ENCODE data around the gene THAP10. TPM values are rescaled to one million over a fixed set of nuclear protein-coding genes. Genes with fewer than 3 reads are reported as not detected.

The THAP10 gene
- total RNA-seq, 1 experiment from 2014 or later: 13.7 TPM

GRCh38 chr15:70910958-70911357 is 18.7 kb upstream of the THAP10 start:
- TF ChIP-seq, protein P1, sequence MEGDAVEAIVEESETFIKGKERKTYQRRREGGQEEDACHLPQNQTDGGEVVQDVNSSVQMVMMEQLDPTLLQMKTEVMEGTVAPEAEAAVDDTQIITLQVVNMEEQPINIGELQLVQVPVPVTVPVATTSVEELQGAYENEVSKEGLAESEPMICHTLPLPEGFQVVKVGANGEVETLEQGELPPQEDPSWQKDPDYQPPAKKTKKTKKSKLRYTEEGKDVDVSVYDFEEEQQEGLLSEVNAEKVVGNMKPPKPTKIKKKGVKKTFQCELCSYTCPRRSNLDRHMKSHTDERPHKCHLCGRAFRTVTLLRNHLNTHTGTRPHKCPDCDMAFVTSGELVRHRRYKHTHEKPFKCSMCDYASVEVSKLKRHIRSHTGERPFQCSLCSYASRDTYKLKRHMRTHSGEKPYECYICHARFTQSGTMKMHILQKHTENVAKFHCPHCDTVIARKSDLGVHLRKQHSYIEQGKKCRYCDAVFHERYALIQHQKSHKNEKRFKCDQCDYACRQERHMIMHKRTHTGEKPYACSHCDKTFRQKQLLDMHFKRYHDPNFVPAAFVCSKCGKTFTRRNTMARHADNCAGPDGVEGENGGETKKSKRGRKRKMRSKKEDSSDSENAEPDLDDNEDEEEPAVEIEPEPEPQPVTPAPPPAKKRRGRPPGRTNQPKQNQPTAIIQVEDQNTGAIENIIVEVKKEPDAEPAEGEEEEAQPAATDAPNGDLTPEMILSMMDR (IDR thresholded peaks at IDR 0.05; ENCODE audit: unreplicated experiment): no peak
- no peaks in the 10 kb centered on the region for H3K27me3 Mint-ChIP-seq (ENCODE audit: unreplicated experiment)
- H3K36me3 Mint-ChIP-seq (ENCODE audit: insufficient read depth, unreplicated experiment): no peaks in the 10 kb centered on the region
- intact Hi-C loops (cut with micrococcal nuclease; ENCODE audit: unreplicated experiment): no loop called here
- no TSS peak for BruUV-seq (replicated peaks)
- H3K4me3 Mint-ChIP-seq (ENCODE audit: low read depth, unreplicated experiment): no peak overlapping the region
- CTCF ChIA-PET: interaction anchor here (0.6 kb wide), 1 partner anchor 889 kb away, joined by 3 read pairs; no protein-coding TSS in a partner anchor
- no peaks in the 10 kb centered on the region for H3K4me1 Mint-ChIP-seq (ENCODE audit: low read depth, unreplicated experiment)
- DNase-seq: no peak
- peaks cover 8% of the 10 kb centered on the region for H3K9me3 Mint-ChIP-seq (ENCODE audit: low read depth, unreplicated experiment)
- H3K27ac Mint-ChIP-seq (ENCODE audit: unreplicated experiment): no peak overlapping the region

- no peak for DNase-seq
- Mint-ChIP-seq H3K9me3 (ENCODE audit: low read depth, unreplicated experiment) (peaks cover 11% of the 10 kb centered on the region), H3K4me3 (ENCODE audit: low read depth, unreplicated experiment) (no peak overlapping the region), H3K4me1 (ENCODE audit: low read depth, unreplicated experiment) (peaks cover under 1% of the 10 kb centered on the region), H3K27ac (ENCODE audit: unreplicated experiment) (no peak overlapping the region), H3K27me3 (ENCODE audit: unreplicated experiment) (no peaks in the 10 kb centered on the region), H3K36me3 (ENCODE audit: insufficient read depth, unreplicated experiment) (no peaks in the 10 kb centered on the region)
- CTCF ChIA-PET: no interaction called here
- no TSS peak for BruUV-seq (replicated peaks)
- intact Hi-C loops (cut with micrococcal nuclease; ENCODE audit: unreplicated experiment): no loop called here
- TF ChIP-seq, protein P1 (IDR thresholded peaks at IDR 0.05; ENCODE audit: unreplicated experiment): peak; percentile 50
These were observed 15.7 kb upstream of the THAP10 start for GRCh38 chr15:70907784-70908471.

DNA sequence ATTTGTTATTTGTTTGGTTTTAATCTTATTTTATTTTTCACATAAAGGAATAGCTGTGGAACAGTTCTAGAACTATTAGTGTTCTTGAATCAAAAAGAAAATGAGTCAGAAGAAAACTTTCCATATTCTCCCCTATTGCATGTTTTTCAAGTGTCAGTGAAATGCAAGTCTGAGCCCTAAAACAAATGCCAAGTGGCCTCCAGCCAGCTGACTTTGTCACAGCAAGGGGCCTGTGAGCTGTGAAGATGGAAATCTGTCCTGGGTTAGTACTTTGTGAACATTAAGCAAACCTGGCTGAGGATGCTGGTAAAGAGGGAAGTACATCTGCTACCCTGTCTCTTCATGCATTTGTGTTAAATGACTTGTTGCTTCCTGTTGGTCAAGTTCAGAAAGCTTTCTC is 14.6 kb upstream of the THAP10 start:
- intact Hi-C loops (cut with micrococcal nuclease; ENCODE audit: unreplicated experiment): no loop called here

GRCh38 chr15:70902107-70902506 is 9.9 kb upstream of the THAP10 start:
- TF ChIP-seq, protein P1 (IDR thresholded peaks at IDR 0.05; ENCODE audit: unreplicated experiment): no peak
- no TSS peak for BruUV-seq (replicated peaks)
- Mint-ChIP-seq H3K36me3 (ENCODE audit: insufficient read depth, unreplicated experiment) (no peaks in the 10 kb centered on the region), H3K9me3 (ENCODE audit: low read depth, unreplicated experiment) (peaks cover 3% of the 10 kb centered on the region), H3K4me1 (ENCODE audit: low read depth, unreplicated experiment) (peaks cover 10% of the 10 kb centered on the region), H3K27ac (ENCODE audit: unreplicated experiment) (peak overlapping the region; percentile 13), H3K27me3 (ENCODE audit: unreplicated experiment) (no peaks in the 10 kb centered on the region), H3K4me3 (ENCODE audit: low read depth, unreplicated experiment) (no peak overlapping the region)
- intact Hi-C loops (cut with micrococcal nuclease; ENCODE audit: unreplicated experiment): no loop called here
- CTCF ChIA-PET: no interaction called here
- DNase-seq: no peak

More for the DNA sequence above, 14.6 kb upstream of the THAP10 start:
- TF ChIP-seq, protein P1 (IDR thresholded peaks at IDR 0.05; ENCODE audit: unreplicated experiment): no peak
- Mint-ChIP-seq H3K9me3 (ENCODE audit: low read depth, unreplicated experiment) (peaks cover 11% of the 10 kb centered on the region), H3K27ac (ENCODE audit: unreplicated experiment) (no peak overlapping the region), H3K36me3 (ENCODE audit: insufficient read depth, unreplicated experiment) (no peaks in the 10 kb centered on the region), H3K4me3 (ENCODE audit: low read depth, unreplicated experiment) (no peak overlapping the region), H3K4me1 (ENCODE audit: low read depth, unreplicated experiment) (peaks cover 10% of the 10 kb centered on the region), H3K27me3 (ENCODE audit: unreplicated experiment) (no peaks in the 10 kb centered on the region)
- DNase-seq: no peak
- CTCF ChIA-PET: no interaction called here
- no TSS peak for BruUV-seq (replicated peaks)

All from Calu3 (cell line).